Measurements from ENCODE around the gene FOSL1.

FOSL1 gene

DNA sequence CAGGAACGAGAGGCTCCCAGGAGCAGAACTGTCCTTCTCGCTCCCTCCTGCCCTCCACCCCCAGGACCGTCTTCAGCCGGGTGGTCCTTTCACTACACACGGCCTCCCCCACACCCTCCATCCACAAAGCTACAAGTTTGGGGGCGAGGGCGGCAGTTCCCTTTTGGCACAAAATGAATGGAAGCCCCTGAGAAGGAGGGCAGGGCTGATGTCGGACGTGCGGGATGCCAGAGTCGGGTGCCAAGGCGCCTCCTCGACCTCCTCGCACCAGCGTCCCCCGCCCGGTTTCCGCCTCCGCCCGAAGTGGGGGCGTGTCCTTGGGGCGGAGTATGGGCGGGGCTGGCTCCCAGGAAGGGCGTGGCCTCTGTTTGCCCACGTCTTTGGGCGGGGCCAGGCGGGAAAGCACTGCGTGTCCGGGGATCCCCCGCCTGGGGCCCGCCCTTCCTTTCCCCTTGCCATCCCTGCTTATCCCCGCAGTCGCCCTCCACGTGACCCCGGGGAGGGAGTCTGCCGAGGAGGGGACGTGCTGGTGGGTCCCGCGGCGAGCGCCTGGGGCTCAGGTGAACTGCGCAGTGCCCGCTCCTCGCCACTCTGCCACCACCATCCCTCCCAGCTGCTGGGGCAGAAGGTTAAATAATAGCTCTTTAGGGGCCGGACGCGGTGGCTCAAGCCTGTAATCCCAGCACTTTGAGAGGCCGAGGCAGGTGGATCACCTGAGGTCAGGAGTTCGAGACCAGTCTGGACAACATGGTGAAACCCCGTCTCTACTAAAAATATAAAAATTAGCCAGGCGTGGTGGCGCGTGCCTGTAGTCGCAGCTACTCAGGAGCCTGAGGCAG is 26.7 kb downstream of the FOSL1 start:
- peak; percentile 97 for DNase-seq

DNA sequence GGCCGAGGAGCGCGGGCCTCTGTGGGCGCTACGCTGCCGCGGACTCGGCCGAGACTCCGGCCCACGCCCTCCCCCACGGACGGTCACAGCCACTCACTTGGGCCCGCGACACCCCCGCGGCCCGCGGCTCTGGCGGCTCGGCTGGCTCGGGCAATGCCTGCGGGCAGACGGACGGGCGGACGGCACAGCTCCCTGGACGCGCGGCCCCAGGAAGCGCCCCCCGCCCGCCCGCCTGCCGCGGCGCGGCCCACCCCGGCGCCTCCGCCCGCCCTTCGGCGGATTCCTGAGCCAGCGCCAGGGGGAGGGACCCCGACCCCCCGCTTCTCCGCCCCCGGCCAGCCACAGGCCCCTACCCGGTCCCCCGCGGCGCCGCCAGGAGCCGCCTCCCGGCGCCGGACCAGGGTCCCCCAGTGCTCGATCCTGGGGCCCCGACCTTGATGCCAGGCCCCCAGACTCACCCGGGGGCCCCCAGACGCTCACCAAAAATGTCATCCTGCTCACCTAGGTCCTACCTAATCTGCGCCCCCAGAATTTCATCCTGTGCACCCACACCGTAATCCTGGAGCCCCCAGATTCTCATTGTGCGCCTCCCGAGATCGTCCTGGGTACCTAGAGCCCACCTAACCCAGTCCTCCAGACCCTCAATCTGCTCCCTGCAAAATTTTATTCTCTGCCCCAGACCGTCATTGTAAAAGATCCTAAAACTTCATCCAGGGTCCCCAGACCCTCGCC is 27.4 kb downstream of the FOSL1 start, which contains the start of gene EFEMP2:
EFEMP2 (minus strand) TSS at position 215 of the 732 bp plus-strand sequence. CDS start 446 bp downstream, outside the sequence.
- no peak for DNase-seq

DNA sequence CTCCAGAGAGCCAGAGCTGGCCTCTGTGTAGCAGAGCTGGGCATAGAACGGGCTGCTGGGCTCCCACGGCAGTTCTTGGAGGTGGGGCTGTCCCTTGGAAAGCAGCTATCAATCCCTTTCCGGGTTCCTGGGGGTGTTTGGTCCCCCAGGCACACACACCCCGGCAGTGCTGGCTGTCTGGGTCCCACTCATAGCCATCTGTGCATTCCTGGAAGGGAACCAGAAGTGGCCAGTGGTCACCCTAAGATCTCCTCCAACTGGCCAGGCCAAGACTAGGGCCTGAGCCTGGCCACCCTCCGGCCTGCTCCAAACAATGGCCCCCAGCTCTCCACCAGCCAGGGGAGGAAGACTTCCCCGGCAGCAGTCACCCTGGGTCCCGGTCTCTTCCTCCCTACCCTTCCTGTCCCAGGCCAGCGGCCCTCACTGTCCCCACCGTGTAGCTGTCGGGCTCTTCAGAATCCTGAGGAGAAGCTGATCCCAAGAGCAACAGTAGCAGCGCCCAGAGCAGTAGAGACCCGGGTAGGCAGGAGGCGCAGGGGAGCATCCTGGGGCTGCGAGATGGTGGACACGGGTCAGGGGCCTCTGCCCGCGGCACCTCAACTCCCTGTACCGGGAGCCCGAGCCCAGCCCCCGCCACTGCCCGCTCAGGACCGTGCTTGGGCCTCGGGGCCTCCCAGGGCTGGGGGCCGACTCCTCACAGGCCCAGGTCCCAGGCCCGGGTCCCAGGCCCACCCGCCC is 28.2 kb downstream of the FOSL1 start:
- no peak for DNase-seq

DNA sequence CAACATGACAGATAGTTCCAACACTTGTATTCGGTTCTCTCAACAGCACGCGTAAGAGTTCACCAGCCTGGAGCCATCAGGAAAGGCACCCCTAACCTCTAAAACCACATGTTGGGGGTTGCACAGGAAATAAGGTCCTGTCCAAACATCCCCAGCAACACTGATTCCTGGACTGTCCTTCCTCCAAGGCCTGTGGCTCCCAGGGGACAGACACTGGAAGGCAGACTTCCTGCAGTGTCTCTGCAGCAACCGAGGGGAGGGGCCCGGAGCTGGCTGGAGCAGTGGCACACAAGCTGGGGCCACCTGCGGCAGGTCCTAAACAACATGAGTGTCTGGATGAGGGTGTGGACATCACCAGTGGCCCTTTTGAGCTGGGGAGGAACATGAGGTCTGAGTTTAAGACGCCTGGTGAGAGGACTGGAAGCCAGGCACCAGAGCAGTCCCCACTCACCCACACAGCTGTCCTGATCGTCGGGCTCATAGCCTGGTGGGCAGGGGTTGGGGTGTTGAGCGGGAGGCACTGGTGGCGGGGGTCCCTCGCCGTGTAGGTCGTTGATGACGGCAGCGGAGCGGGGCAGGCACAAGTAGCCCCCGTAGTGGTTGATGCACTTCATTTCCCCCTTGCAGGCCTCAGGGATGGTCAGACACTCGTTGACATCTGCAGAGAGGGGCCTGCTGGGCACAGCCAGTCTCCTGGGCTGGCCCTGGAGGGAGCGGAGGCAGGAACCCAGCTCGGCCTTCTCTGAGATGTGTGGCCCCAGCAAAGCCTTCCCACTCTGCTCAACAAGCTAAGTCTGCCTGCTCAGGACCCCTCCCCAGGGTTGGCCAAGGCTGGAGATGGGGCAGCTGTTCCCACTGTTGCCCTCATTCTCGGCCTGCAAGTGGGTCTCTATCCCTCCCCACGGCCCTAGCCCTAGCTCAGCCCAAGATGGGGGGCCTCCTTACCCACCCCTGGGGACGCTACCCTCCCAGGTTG is 29.2 kb downstream of the FOSL1 start:
- DNase-seq: no peak

DNA sequence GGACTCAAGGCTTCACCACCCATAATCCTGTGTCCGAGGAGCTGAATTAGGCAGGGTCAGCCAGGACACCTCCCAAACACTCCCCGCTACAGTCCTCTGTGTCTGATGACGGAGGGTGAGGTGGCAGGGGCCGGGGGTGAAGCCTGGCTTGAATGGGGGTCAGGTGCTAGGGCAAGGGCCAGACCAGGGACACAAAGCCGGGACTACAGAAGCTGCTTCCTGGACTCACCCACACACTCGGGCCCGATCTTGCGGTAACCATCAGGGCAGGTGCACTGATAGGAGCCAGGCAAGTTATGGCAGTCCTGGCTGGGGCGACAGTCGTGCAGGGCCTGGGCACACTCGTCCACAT is 29.9 kb downstream of the FOSL1 start:
- DNase-seq: no peak

DNA sequence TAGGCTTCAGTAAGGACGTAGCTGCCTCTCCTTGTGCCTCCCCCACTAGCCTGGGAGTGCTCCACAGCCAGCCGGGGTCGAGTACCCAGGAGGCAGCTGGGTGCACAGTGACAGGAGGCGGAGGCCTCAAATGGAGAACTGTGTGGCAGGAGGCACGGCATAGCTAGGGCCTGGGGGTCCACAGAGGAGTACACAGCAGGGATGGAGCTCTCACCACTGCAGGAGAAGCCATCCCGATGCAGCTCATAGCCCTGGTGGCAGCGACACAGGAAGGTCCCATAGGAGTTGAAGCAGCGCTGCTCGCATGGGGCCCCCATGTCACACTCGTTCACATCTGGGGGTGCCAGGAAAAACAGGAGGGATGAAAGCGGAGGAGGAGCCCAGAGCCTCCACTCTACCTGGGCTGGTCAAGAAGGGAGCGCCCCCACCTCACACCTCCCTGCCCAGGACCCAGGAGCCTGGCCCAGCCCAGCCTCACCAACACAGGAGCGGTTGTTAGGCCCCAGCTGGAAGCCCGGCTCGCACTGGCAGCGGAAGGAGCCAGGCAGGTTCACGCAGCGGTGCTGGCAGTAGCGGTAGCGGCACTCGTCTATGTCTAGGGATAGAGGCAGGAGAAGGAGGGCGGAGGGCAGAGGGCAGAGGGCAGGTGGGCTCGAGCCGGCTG is 30.4 kb downstream of the FOSL1 start:
- DNase-seq: no peak

DNA sequence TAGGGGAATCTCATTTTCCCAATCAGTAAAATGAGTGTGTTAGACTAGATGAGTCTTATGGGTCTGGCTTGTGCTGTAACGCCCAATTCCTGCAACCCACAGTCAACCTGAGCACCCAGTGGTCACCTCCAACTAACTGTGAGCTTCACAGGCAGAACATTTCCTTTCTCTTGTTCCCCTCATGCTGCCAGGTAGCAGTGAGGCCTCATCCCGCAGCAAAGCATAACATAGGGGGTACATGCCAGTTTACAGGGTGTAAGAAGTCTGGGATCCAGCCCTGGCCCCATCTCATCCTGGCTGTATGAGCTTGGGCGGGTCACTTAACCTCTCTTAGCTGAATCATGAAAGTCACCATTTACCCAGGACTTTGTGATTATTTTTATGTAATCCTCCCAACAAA is 31.3 kb downstream of the FOSL1 start:
- no peak for DNase-seq

DNA sequence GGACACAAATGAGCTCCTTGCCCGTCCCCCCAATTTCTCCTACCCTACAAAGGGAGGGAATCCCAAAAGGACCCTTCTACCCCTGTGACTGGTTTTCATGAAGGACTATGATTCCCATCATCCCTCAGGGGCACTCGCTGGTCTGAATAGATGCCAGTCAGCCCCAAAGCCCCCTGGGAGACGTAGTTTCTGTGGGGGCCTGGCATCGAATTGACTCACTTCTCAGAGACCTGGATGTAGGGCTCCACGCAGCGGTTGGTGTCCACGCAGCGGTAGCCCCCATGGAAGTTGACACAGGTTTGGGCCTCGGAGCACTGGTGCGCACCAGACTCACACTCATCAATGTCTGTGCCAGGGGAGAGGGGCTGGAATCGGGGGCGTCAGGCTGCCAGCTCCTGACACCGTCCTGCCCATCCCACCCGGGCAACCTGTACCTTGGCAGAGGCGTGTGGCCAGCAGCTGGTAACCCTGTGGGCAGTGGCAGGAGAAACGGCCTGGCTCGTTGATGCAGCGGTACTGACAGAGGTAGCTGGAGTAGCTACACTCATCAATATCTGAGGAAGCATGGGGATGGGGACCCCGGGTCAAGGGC is 32.0 kb downstream of the FOSL1 start:
- no peak for DNase-seq

DNA sequence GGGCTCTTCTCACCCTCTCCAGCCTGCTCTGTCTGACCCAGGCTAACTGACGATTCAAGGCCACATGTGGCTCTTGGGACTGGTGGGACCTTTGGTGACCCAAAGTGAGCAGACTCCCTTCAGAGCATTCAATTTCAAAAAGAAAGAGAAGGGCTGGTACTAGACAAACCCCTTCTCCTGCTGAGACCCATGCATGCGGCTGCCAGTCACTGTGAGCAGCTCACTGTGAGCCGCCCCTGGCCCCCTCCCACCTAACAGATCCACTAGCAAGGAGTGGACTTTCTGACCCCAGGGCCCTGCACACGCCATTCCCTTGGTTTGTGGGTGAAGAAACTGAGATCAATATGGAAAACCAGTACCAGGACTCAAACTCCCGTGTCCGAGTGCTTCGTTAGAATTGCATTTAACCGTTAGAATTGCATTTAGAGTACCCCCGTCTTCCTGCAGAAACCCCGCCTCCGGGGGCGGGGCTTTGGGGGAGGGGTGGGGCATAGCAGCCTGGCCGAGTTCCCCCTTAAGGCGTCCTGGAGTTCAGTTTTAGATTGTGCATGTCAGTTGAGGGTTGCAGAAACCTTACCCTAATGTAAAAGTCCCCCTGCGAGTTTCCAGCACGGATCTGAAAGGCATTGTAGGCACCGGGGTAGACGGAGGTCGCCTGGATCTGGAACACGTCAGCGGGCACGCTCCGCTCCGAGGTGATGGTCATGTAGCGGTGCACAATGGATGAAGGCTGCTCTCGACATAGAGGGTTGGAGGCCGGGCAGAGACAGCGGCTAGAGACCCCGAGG is 32.7 kb downstream of the FOSL1 start:
- no peak for DNase-seq

DNA sequence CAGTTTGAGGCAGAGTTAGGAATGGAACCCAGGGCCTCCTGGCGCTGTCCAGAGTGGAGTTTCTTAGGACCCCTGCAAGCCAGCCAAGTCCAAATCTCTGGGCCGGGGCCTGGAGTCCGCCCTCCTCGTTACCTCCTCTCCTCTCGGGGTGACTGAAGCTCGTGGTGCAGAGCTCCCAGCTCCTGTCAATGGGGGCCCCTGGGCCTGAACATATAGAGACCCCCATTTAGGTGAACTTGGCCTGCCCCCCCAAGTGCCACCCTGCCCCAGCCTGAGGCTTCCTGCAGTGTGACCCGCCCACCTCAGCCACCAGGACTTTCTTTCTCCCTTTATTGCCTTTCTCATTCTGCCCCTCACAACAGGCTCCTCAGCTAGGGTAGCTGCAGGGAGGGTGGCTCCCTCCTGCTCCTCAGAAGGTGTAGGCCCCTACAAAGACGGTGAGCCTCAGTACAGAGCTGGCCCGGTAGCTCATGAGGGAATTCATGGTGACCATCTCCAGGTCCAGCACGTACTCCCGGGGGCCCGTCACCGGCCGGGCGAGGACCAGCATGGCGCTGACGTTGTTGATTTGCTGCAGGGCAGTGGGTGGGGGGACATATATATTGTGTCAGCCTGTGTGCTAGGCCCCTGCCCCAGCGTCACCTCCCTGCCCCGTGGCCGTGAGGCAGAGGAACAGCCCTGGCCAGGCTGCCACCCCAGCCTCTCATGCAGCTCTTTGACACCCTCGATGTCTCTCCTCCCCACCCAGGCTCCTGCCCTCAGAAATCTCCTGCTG is 33.5 kb downstream of the FOSL1 start:
- no peak for DNase-seq

DNA sequence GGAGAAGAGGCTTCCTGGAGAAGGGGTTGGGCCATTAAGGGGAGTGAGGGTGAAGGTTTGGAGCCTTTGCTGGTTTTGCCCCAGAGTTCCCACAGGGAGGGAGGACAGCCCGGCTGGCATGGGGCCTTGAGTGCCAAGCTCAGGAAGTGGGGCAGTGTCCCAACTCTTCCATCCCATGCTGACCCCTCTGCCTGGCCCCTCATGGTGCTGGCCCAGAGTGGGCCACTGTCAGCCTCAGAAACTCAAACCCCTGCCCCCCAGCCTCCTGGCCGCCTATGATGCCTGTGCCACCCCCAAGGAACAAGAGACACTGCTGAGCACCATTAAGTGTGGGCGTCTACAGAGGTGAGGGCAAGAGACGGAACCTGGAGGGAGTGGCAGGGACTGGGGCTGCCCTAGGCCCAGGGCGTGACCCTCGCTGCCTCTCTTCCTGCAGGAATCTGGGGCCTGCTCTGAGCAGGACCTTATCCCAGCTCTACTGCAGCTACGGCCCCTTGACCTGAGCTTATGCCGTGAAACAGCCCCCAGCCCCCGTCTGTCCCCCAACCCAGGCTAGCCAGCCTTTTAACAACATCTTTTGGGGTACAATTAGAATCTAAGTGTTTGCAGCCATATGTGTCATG is 34.5 kb downstream of the FOSL1 start:
- DNase-seq: no peak

DNA sequence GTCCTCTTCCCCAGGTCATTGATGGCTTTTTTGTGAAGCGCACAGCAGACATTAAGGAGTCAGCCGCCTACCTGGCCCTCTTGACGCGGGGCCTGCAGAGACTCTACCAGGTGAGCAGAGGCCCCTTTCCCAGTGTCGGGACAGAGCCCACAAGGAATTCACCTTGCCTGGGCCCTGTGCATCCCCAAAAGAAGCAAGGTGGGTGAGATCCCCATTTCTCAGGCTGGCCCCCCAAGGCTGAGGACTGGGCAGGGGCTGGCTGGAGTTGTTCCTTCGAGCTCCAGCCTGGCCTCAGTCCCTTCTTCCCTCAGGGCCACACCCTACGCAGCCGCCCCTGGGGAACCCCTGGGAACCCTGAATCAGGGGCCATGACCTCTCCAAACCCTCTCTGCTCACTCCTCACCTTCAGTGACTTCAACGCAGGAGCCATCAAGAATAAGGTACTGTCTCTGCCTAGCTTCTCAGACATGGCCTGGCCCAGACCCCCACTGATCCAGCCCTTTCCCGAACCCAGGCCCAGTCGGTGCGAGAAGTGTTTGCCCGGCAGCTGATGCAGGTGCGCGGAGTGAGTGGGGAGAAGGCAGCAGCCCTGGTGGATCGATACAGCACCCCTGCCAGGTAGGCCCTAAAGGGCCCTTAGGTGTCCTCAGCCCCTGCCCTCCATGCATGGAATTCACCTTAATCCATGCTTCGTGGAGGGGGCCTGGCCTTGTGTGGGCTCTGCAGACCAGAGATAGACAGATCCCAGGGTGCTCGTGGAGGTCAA is 35.3 kb downstream of the FOSL1 start:
- no peak for DNase-seq

DNA sequence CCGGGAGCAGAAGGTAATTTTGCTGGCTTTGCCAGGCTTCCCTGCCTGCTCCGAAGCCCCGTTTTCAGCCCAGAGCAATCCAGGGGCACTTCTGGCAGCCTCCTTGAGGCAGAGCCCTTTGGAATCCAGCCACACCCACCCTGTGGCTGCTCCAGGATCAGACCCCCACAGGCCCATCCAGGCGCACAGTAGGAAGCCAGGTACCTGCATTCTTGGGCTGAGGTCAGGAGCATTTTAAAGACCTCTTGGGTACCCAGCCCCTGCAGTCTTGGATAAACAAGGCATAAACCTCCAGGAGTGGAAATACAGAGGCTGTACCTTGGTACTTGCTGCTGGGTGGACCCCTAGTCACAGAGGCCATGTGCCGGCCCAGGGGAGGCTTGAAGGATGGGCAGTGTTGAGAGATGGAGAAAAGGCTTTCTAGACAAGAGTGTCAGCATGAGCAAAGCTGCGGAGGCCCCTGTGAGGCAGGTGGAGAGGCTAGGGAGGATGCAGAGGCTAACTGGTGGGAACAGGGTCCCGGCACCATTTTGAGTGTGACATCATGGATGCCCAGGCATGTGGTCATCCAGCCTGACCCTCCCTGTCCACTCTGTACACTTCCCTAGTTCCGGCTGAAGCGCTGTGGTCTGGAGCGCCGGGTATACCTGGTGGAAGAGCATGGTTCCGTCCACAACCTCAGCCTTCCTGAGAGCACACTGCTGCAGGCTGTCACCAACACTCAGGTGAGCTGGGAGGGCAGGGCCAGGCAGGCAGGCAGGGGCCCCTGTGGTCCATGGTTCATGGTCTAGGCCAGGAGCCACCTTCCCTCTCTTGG is 36.1 kb downstream of the FOSL1 start:
- no peak for DNase-seq

DNA sequence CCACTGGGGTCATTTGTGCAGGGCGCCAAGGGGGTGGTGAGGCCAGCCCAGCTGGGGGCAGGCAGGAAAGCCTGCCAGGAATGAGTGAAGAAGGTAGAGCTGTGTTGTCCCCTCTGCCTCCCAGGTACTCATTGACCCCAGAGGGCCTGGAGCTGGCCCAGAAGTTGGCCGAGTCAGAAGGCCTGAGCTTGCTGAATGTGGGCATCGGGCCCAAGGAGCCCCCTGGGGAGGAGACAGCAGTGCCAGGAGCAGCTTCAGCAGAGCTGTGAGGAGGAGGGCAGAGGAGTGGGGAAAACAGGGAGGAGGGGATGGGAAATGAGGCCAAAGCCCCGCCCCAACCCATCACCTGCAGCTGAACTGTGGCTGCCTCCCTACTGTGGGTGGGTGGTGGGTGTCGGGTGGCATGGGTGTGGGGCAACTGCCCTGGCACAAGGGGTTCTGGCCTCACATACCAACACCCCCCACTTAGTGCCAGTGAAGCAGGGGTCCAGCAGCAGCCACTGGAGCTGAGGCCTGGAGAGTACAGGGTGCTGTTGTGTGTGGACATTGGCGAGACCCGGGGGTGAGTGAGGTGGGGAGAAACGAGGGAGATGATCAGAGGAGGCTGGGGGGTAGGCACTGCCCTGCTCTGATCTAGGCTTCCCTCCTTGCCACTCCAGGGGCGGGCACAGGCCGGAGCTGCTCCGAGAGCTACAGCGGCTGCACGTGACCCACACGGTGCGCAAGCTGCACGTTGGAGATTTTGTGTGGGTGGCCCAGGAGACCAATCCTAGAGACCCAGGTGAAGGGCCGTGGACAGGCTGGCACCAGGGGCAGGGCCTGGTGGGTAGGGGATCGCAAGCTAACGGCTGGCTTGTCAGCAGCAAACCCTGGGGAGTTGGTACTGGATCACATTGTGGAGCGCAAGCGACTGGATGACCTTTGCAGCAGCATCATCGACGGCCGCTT is 37.0 kb downstream of the FOSL1 start:
- DNase-seq: no peak

DNA sequence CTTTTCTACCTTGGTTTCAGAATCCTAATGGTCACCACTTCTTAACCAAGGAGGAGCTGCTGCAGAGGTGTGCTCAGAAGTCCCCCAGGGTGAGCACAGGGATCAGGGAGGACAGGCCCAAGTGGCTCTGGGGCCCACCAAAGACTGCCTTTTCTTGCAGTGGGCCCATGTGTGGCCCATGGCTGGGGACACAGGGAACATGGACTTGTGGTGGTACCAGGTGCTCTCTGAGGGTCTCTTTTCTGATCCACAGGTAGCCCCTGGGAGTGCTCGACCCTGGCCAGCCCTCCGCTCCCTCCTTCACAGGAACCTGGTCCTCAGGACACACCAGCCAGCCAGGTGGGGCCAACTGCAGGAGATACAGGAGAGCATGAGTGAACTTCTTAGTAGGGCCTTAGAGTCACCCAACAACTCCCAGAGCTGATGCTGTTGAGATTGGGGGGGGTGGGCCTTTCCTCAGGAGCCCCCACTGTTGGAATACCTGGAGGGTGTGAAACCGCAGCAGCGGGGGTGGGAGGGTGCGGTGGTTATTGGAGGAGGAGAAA is 37.9 kb downstream of the FOSL1 start:
- DNase-seq: no peak
